IMR-90 (cell line): ENCODE data around the gene ZNF679. TPM values are rescaled to one million over a fixed set of nuclear protein-coding genes. Genes with fewer than 3 reads are reported as not detected.

ENCODE experiments used
- ATAC-seq: fragments of 200-7000 bp; cut with Tn5 transposase; 2 replicates; pipeline ENCODE4 v1.9.1; 2020; ENCODE audit warnings: low read depth, mild to moderate bottlenecking, moderate library complexity
- BruUV-seq: library from RNA; stranded (reverse); fragments of 400-500 nt; replicated peaks from 2 replicates; lab custom pipeline; 2021; lab: Mats Ljungman, UMichigan
- CTCF ChIA-PET: fragments of 300-600 bp; formaldehyde crosslinking; extraction: SDS; loops from one replicate; lab custom pipeline; 2021; ENCODE audit warnings: antibody characterized with exemption; lab: Yijun Ruan, JAX
- POLR2A ChIA-PET: fragments of 300-600 bp; sonication (Branson Sonifier 250); formaldehyde crosslinking; loops from one replicate; lab custom pipeline; 2022; ENCODE audit warnings: antibody characterized with exemption; ENCODE audit not compliant: unreplicated experiment; lab: Charles Lee
- DNase-seq: peaks from one replicate; pipeline ENCODE4 v3.0.0; 2013
- H2AFZ ChIP-seq: replicated peaks from 2 replicates; pipeline ENCODE3; 2013; ENCODE audit warnings: low read length, mild to moderate bottlenecking; ENCODE audit not compliant: poor library complexity
- H2AK5ac ChIP-seq: 2 replicates; pipeline ENCODE4 v1.6.1; 2013; ENCODE audit warnings: low read depth, low read length, inconsistent platforms
- H2AK9ac ChIP-seq: replicated peaks from 2 replicates; pipeline ENCODE3; 2013; ENCODE audit warnings: mild to moderate bottlenecking, low read depth, low read length, moderate library complexity; ENCODE audit not compliant: poor library complexity
- H2BK120ac ChIP-seq: 2 replicates; pipeline ENCODE4 v1.6.1; 2013; ENCODE audit warnings: low read depth, low read length, inconsistent platforms
- H2BK15ac ChIP-seq: 3 replicates; pipeline ENCODE4 v1.6.1; 2013; ENCODE audit warnings: low read depth, low read length, inconsistent platforms
- H2BK20ac ChIP-seq: 2 replicates; pipeline ENCODE4 v1.6.1; 2013; ENCODE audit warnings: low read depth, mild to moderate bottlenecking, inconsistent platforms, low read length, moderate library complexity
- H2BK5ac ChIP-seq: 2 replicates; pipeline ENCODE4 v1.6.1; 2013; ENCODE audit warnings: mild to moderate bottlenecking, low read depth, low read length, inconsistent platforms; ENCODE audit not compliant: poor library complexity, severe bottlenecking
- H3K14ac ChIP-seq: replicated peaks from 2 replicates; pipeline ENCODE4 v1.6.1; 2013; ENCODE audit warnings: low read depth, low read length, inconsistent platforms
- H3K18ac ChIP-seq: 2 replicates; pipeline ENCODE4 v1.6.1; 2013; ENCODE audit warnings: low read depth, low read length, control low read depth
- H3K23ac ChIP-seq: 2 replicates; pipeline ENCODE4 v1.6.1; 2013; ENCODE audit warnings: low read depth, low read length, inconsistent platforms
- H3K27ac ChIP-seq: 2 replicates; pipeline ENCODE4 v1.5.1; 2013; ENCODE audit warnings: mild to moderate bottlenecking, control low read depth, low read length; ENCODE audit not compliant: insufficient read depth
- H3K27me3 ChIP-seq: 2 replicates; pipeline ENCODE4 v1.6.1; 2013; ENCODE audit warnings: low read length; ENCODE audit not compliant: control insufficient read depth, insufficient read depth
- H3K36me3 ChIP-seq: 2 replicates; pipeline ENCODE4 v1.6.1; 2013; ENCODE audit warnings: low read length, mixed read lengths; ENCODE audit not compliant: control insufficient read depth, insufficient read depth
- H3K4ac ChIP-seq: 2 replicates; pipeline ENCODE4 v1.6.1; 2013; ENCODE audit warnings: low read depth, low read length, inconsistent platforms
- H3K4me1 ChIP-seq: 2 replicates; pipeline ENCODE4 v1.6.1; 2013; ENCODE audit warnings: low read length, mixed read lengths; ENCODE audit not compliant: control insufficient read depth, insufficient read depth
- H3K4me2 ChIP-seq: 2 replicates; pipeline ENCODE4 v1.6.1; 2013; ENCODE audit warnings: low read depth, mild to moderate bottlenecking, control low read depth, low read length, moderate library complexity
- H3K4me3 ChIP-seq: 2 replicates; pipeline ENCODE4 v1.5.1; 2013; ENCODE audit warnings: low read depth, mild to moderate bottlenecking, control low read depth, low read length, moderate library complexity; ENCODE audit not compliant: insufficient read depth
- H3K56ac ChIP-seq: 2 replicates; pipeline ENCODE4 v1.6.1; 2013; ENCODE audit warnings: low read length, inconsistent platforms; ENCODE audit not compliant: insufficient read depth; ENCODE audit errors: extremely low read depth
- H3K79me1 ChIP-seq, 2 experiments: 2 replicates each; pipeline ENCODE4 v1.6.1; 2013; ENCODE audit warnings: low read length in 2 of 2, inconsistent platforms in 1 of 2, low read depth in 1 of 2
- H3K9ac ChIP-seq: 2 replicates; pipeline ENCODE4 v1.6.1; 2013; ENCODE audit warnings: low read depth, low read length, control low read depth
- H3K9me1 ChIP-seq: 2 replicates; pipeline ENCODE4 v1.6.1; 2013; ENCODE audit warnings: low read length, inconsistent platforms; ENCODE audit not compliant: insufficient read depth
- H3K9me3 ChIP-seq: 2 replicates; pipeline ENCODE4 v1.6.1; 2013; ENCODE audit warnings: low read length; ENCODE audit not compliant: control insufficient read depth, insufficient read depth
- H4K20me1 ChIP-seq: 2 replicates; pipeline ENCODE4 v1.6.1; 2013; ENCODE audit warnings: low read length, inconsistent platforms; ENCODE audit not compliant: insufficient read depth
- H4K5ac ChIP-seq: 2 replicates; pipeline ENCODE4 v1.6.1; 2013; ENCODE audit warnings: mild to moderate bottlenecking, low read depth, low read length, control low read depth
- H4K8ac ChIP-seq, 2 experiments: 2 replicates each; pipeline ENCODE4 v1.6.1; 2013; ENCODE audit warnings: low read depth in 2 of 2, low read length in 2 of 2, control low read depth in 1 of 2, inconsistent platforms in 1 of 2
- H4K91ac ChIP-seq: 2 replicates; pipeline ENCODE4 v1.6.1; 2013; ENCODE audit warnings: low read depth, low read length, inconsistent platforms; ENCODE audit not compliant: insufficient read depth
- BHLHE40 ChIP-seq: fragments of 150-350 bp; IDR thresholded peaks from 2 replicates; pipeline ENCODE4 v1.6.1; 2016; ENCODE audit warnings: mild to moderate bottlenecking, low read depth, low read length
- CEBPB ChIP-seq: IDR thresholded peaks from 2 replicates; pipeline ENCODE4 v1.6.1; 2012; ENCODE audit warnings: low read depth, low read length, improper control_type of control experiment
- CHD1 ChIP-seq: IDR thresholded peaks from 2 replicates; pipeline ENCODE4 v1.6.1; 2012; ENCODE audit warnings: low read depth, low read length, improper control_type of control experiment
- FOS ChIP-seq: fragments of 150-350 bp; IDR thresholded peaks from 2 replicates; pipeline ENCODE4 v1.6.1; 2016; ENCODE audit warnings: low read depth, low read length
- MAFK ChIP-seq: IDR thresholded peaks from 2 replicates; pipeline ENCODE4 v1.6.1; 2012; ENCODE audit warnings: low read depth, low read length, improper control_type of control experiment
- MAZ ChIP-seq: IDR thresholded peaks from 2 replicates; pipeline ENCODE4 v1.6.1; 2012; ENCODE audit warnings: low read depth, mild to moderate bottlenecking, low read length, improper control_type of control experiment, moderate library complexity, borderline replicate concordance
- MXI1 ChIP-seq: IDR thresholded peaks from 2 replicates; pipeline ENCODE4 v1.6.1; 2012; ENCODE audit warnings: low read depth, mild to moderate bottlenecking, low read length, moderate library complexity, borderline replicate concordance
- NFE2L2 ChIP-seq: fragments of 150-350 bp; IDR thresholded peaks from 2 replicates; pipeline ENCODE4 v1.6.1; 2016; ENCODE audit warnings: low read depth, mild to moderate bottlenecking, low read length
- POLR2A ChIP-seq: IDR thresholded peaks from 2 replicates; pipeline ENCODE4 v1.6.1; 2012; ENCODE audit warnings: mild to moderate bottlenecking, low read depth, low read length
- RAD21 ChIP-seq: IDR thresholded peaks from 2 replicates; pipeline ENCODE4 v1.6.1; 2012; ENCODE audit warnings: low read length, improper control_type of control experiment
- RCOR1 ChIP-seq: IDR thresholded peaks from 2 replicates; pipeline ENCODE4 v1.6.1; 2012; ENCODE audit warnings: mild to moderate bottlenecking, low read length, improper control_type of control experiment; ENCODE audit not compliant: insufficient replicate concordance
- RFX5 ChIP-seq: IDR thresholded peaks from 2 replicates; pipeline ENCODE4 v1.8.0; 2012; ENCODE audit warnings: low read depth, mild to moderate bottlenecking, low read length, moderate library complexity
- SMC3 ChIP-seq: fragments of 150-350 bp; IDR thresholded peaks from 2 replicates; pipeline ENCODE4 v1.6.1; 2016; ENCODE audit warnings: low read depth, mild to moderate bottlenecking, antibody characterized with exemption, low read length, moderate library complexity
- WGBS, 2 experiments: methylation state at CpG; one replicate each; pipeline versions ENCODE4 v1.1.5 to v1.1.7; 2013; ENCODE audit warnings: missing lambda C conversion rate in 2 of 2; ENCODE audit not compliant: insufficient read length in 1 of 2; ENCODE audit errors: extremely low coverage in 2 of 2; 5-methylcytosine and 5-hydroxymethylcytosine counted together
- dilution Hi-C: fragments of 300-500 bp; cut with HindIII; formaldehyde crosslinking; loops from one replicate; pipeline ENCODE4 v1.14.3; 2018; ENCODE audit warnings: low sequenced_read_pairs; ENCODE audit not compliant: unreplicated experiment
- in situ Hi-C: fragments of 300-500 bp; cut with MboI; formaldehyde crosslinking; loops from 3 replicates; pipeline ENCODE4 v1.14.3; 2019; ENCODE audit warnings: low sequenced_read_pairs, inconsistent platforms, mixed read lengths
- intact Hi-C: fragments of 100-400 bp; cut with micrococcal nuclease; formaldehyde crosslinking; loops from 2 replicates; pipeline ENCODE4 v1.10.0; 2022
- polyA plus RNA-seq, 3 experiments: library from polyadenylated mRNA; depleted of rRNA; stranded (reverse); fragments of >200 nt; gene quantifications; 2 replicates each; pipeline ENCODE4 v1.2.3, GENCODE V29; 2012; ENCODE audit warnings: low replicate concordance in 1 of 3
- total RNA-seq: library from RNA; depleted of rRNA; stranded (reverse); fragments of >200 nt; gene quantifications from 2 replicates; pipeline ENCODE4 v1.2.3, GENCODE V29; 2012
- TF ChIP-seq, protein P1 (sequence below): fragments of 150-350 bp; IDR thresholded peaks from 2 replicates; pipeline ENCODE4 v1.6.1; 2017; ENCODE audit warnings: mild to moderate bottlenecking, antibody characterized with exemption, low read length, low read depth
- TF ChIP-seq, protein P2 (sequence below): fragments of 150-350 bp; IDR thresholded peaks from 2 replicates; pipeline ENCODE4 v1.6.1; 2016; ENCODE audit warnings: low read depth, mild to moderate bottlenecking, low read length, moderate library complexity, borderline replicate concordance
- TF ChIP-seq, protein P3 (sequence below): conservative IDR thresholded peaks from 2 replicates; pipeline ENCODE4 v1.5.1; 2012; ENCODE audit warnings: mild to moderate bottlenecking, low read depth, low read length, improper control_type of control experiment

ZNF679 gene
- total and polyA plus RNA-seq, 2 of the 4 experiments (the other 2 are of a cell fraction): not detected

DNA sequence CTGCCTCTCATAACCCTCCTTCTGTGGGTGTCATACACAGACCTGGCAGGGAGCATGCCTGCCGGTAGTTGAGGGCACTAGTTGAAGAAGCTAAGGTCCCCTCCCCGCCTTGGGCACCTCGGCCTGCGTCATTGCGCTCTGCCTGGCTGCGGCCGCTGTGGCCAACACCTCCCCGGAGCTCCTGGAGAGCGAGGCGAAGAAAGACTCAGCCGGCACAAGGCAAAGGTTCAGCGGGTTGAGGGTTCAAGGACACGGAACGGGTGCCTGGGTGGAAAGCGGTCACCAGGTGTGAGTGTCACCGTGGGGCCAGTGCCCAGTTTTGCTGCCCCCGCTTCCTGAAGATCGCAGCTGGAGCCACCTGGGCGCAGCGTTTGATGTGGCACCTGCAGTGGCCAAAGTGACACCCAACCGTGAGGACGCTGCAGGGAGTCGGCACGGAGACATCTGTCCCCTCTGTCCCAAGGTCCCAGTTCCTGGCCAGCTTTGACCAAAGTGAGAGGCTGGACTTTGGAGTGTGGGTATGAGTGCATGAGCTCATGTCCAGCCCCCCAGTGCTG, 36.0 kb upstream of the ZNF679 start:
- Histone ChIP-seq H3K36me3 (no peaks in the 10 kb centered on the region), H4K20me1 (no peaks in the 10 kb centered on the region), H3K4me3 (no peak overlapping the region), H2BK15ac (no peak overlapping the region), H2BK20ac (no peak overlapping the region), H4K91ac (no peak overlapping the region), H3K4me2 (no peak overlapping the region), H2AK9ac (no peak overlapping the region), H3K18ac (no peak overlapping the region), H2AK5ac (no peak overlapping the region), H3K23ac (no peak overlapping the region), H2BK120ac (no peak overlapping the region), H3K79me1 (no peaks in the 10 kb centered on the region), H3K9me3 (peaks cover 16% of the 10 kb centered on the region; the same call in 1 of the 2 replicates), H3K9me1 (no peaks in the 10 kb centered on the region), H4K8ac (no peak overlapping the region), H3K27ac (no peak overlapping the region), H3K9ac (no peak overlapping the region), H3K4me1 (no peaks in the 10 kb centered on the region), H3K14ac (no peak overlapping the region), H2BK5ac (no peak overlapping the region), H3K56ac (no peak overlapping the region), H4K5ac (no peak overlapping the region), H2AFZ (no peak overlapping the region), H3K4ac (no peak overlapping the region), H3K27me3 (no peaks in the 10 kb centered on the region)
- TF ChIP-seq MXI1: no peak
- TF ChIP-seq RFX5: no peak
- no peak for TF ChIP-seq CHD1
- TF ChIP-seq CEBPB: no peak
- TF ChIP-seq, protein P1, sequence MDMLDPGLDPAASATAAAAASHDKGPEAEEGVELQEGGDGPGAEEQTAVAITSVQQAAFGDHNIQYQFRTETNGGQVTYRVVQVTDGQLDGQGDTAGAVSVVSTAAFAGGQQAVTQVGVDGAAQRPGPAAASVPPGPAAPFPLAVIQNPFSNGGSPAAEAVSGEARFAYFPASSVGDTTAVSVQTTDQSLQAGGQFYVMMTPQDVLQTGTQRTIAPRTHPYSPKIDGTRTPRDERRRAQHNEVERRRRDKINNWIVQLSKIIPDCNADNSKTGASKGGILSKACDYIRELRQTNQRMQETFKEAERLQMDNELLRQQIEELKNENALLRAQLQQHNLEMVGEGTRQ: no peak
- TF ChIP-seq, protein P2, sequence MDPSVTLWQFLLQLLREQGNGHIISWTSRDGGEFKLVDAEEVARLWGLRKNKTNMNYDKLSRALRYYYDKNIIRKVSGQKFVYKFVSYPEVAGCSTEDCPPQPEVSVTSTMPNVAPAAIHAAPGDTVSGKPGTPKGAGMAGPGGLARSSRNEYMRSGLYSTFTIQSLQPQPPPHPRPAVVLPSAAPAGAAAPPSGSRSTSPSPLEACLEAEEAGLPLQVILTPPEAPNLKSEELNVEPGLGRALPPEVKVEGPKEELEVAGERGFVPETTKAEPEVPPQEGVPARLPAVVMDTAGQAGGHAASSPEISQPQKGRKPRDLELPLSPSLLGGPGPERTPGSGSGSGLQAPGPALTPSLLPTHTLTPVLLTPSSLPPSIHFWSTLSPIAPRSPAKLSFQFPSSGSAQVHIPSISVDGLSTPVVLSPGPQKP: no peak
- TF ChIP-seq MAZ: no peak
- no peak for TF ChIP-seq MAFK
- TF ChIP-seq, protein P3, sequence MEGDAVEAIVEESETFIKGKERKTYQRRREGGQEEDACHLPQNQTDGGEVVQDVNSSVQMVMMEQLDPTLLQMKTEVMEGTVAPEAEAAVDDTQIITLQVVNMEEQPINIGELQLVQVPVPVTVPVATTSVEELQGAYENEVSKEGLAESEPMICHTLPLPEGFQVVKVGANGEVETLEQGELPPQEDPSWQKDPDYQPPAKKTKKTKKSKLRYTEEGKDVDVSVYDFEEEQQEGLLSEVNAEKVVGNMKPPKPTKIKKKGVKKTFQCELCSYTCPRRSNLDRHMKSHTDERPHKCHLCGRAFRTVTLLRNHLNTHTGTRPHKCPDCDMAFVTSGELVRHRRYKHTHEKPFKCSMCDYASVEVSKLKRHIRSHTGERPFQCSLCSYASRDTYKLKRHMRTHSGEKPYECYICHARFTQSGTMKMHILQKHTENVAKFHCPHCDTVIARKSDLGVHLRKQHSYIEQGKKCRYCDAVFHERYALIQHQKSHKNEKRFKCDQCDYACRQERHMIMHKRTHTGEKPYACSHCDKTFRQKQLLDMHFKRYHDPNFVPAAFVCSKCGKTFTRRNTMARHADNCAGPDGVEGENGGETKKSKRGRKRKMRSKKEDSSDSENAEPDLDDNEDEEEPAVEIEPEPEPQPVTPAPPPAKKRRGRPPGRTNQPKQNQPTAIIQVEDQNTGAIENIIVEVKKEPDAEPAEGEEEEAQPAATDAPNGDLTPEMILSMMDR: no peak
- TF ChIP-seq BHLHE40: no peak
- TF ChIP-seq NFE2L2: no peak
- TF ChIP-seq RCOR1: no peak
- no peak for TF ChIP-seq SMC3
- no peak for TF ChIP-seq FOS
- no peak for TF ChIP-seq POLR2A
- no peak for TF ChIP-seq RAD21
- dilution Hi-C loops: no loop called here
- intact Hi-C loops: no loop called here
- in situ Hi-C loops: no loop called here
- ATAC-seq (no peak), DNase-seq (no peak)
- ChIA-PET CTCF (no interaction called here), POLR2A (no interaction called here)
- 82% methylated on average over 16 of the region's 24 CpGs; no CpG with 5 or more reads in 1 of the 2 experiments for WGBS, 2 experiments
- no TSS peak for BruUV-seq
